Cortex of kidney (tissue), 1 donor: ENCODE results near the gene NAIP.
"Not testable (repeated sequence)": the region's sequence is repeated elsewhere in the genome, so short reads cannot be mapped to it uniquely, and the experiment has no call there.

Source experiments
- DNase-seq: peaks from one replicate; lab custom pipeline; 2025; lab: John Stamatoyannopoulos, UW

Gene NAIP

GRCh38 chr5:71025289-71025953, at the start of gene NAIP:
Gene NAIP, minus strand, starts transcription at chr5:71025339. Its CDS starts 12,424 bp downstream, at chr5:71012915.
- not testable (repeated sequence) for DNase-seq

- not testable (repeated sequence) for DNase-seq
These were observed 42.3 kb upstream of the NAIP start, which contains the start of gene GTF2H2 for GRCh38 chr5:71067262-71067928. Gene GTF2H2, minus strand, starts transcription at chr5:71067676. Its CDS starts 4,913 bp downstream, at chr5:71062763.

GRCh38 chr5:71061322-71061721, 36.2 kb upstream of the NAIP start:
- DNase-seq: not testable (repeated sequence)

GRCh38 chr5:71059426-71059825, 34.3 kb upstream of the NAIP start:
- DNase-seq: not testable (repeated sequence)

- DNase-seq: not testable (repeated sequence)
These were observed 19.7 kb upstream of the NAIP start for GRCh38 chr5:71044808-71045207.

GRCh38 chr5:71044128-71044527, 19.0 kb upstream of the NAIP start:
- not testable (repeated sequence) for DNase-seq

GRCh38 chr5:71031046-71031776, 6.1 kb upstream of the NAIP start:
- DNase-seq: not testable (repeated sequence)

GRCh38 chr5:71020643-71021042, 4.5 kb downstream of the NAIP start:
- DNase-seq: not testable (repeated sequence)

- DNase-seq: not testable (repeated sequence)
These were observed 6.6 kb downstream of the NAIP start for GRCh38 chr5:71018376-71019005.

GRCh38 chr5:71014176-71014575, 11.0 kb downstream of the NAIP start:
- DNase-seq: no peak

- DNase-seq: no peak
These were observed 11.6 kb downstream of the NAIP start for GRCh38 chr5:71013575-71013974.

- DNase-seq: no peak
These were observed 13.8 kb downstream of the NAIP start for GRCh38 chr5:71011194-71011792.

GRCh38 chr5:71006983-71007382, 18.2 kb downstream of the NAIP start:
- not testable (repeated sequence) for DNase-seq

GRCh38 chr5:70984882-70985281, 40.3 kb downstream of the NAIP start:
- not testable (repeated sequence) for DNase-seq

GRCh38 chr5:70967220-70967619, 57.9 kb downstream of the NAIP start:
- DNase-seq: not testable (repeated sequence)

GRCh38 chr5:70964531-70964930, 60.6 kb downstream of the NAIP start:
- not testable (repeated sequence) for DNase-seq

- DNase-seq: not testable (repeated sequence)
These were observed 72.1 kb downstream of the NAIP start for GRCh38 chr5:70953068-70953467.

GRCh38 chr5:70932560-70932959, 92.6 kb downstream of the NAIP start:
- not testable (repeated sequence) for DNase-seq

- DNase-seq: not testable (repeated sequence)
These were observed 93.3 kb downstream of the NAIP start for GRCh38 chr5:70931709-70932368.

GRCh38 chr5:70925211-70925562, 100.0 kb downstream of the NAIP start:
- not testable (repeated sequence) for DNase-seq
